Cardiac fibroblast (primary cell): ENCODE data around the gene ACTN3.
"Not testable (repeated sequence)": the region's sequence is repeated elsewhere in the genome, so short reads cannot be mapped to it uniquely, and the experiment has no call there.

Source experiments
- DNase-seq, 2 donors: peaks; one replicate each; pipeline versions ENCODE4 v3.0.0 to v3.0.0-alpha.2; 2010; ENCODE audit warnings: low read depth in 2 of 2
- H3K4me3 ChIP-seq, 2 donors: replicated peaks in 1 of 2; 1 replicate in 1 of 2; 2 replicates in 1 of 2; pipeline ENCODE4 v1.5.1; 2011; ENCODE audit warnings: low read depth in 2 of 2, low read length in 2 of 2, mild to moderate bottlenecking in 2 of 2, moderate library complexity in 1 of 2
- TF ChIP-seq, protein P1 (sequence below): IDR thresholded peaks from one replicate; pipeline ENCODE4 v1.5.1; 2011; ENCODE audit warnings: low read depth, mild to moderate bottlenecking, low read length, inconsistent platforms

The ACTN3 gene

DNA sequence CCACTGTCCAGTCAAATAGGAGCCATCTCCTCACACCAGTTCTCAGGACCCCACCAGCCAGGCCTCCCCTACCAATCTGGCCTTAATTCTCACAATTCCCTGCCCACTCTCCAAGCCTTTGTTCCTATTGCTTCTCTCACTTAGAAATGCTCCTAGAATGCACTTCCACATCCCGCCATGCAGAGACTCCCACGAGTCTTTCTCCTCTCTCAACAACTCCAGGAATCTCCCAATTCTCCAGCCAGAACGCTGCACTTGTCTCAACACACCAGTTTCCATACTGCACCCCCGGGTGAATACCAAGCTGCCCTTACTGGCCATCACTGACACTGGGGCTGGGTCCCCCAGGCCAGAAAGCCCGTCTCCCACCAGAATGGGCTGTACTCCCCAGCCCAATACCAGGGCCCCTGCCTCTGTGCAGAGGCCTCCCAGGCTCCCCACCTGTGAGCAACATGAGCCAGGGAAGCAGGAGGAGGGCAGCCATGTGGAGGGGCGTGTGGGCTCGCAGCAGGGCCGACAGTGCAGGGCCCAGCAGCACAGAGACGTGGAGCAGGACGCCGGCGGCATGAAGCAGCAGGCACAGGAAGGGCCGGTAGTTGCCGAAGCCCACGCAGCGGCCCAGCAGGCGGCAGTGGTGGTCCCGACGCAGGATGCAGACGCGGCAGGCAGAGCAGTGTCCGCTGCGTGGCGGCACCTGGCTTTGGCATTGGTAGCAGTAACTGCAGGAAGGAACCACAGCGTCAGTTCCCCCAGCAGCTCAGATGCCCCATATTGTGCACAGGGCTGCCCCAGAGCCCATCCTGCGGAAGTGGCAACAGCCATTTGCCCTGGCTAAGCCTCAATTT is 3.2 kb upstream of the ACTN3 start:
- TF ChIP-seq, protein P1, sequence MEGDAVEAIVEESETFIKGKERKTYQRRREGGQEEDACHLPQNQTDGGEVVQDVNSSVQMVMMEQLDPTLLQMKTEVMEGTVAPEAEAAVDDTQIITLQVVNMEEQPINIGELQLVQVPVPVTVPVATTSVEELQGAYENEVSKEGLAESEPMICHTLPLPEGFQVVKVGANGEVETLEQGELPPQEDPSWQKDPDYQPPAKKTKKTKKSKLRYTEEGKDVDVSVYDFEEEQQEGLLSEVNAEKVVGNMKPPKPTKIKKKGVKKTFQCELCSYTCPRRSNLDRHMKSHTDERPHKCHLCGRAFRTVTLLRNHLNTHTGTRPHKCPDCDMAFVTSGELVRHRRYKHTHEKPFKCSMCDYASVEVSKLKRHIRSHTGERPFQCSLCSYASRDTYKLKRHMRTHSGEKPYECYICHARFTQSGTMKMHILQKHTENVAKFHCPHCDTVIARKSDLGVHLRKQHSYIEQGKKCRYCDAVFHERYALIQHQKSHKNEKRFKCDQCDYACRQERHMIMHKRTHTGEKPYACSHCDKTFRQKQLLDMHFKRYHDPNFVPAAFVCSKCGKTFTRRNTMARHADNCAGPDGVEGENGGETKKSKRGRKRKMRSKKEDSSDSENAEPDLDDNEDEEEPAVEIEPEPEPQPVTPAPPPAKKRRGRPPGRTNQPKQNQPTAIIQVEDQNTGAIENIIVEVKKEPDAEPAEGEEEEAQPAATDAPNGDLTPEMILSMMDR, result peak; percentile 54
- peak; percentile 43 to 65 for DNase-seq
- H3K4me3 ChIP-seq, result no peak overlapping the region

- DNase-seq, result not testable (repeated sequence)
These were observed 1.8 kb upstream of the ACTN3 start for GRCh38 chr11:66544952-66545351.

DNA sequence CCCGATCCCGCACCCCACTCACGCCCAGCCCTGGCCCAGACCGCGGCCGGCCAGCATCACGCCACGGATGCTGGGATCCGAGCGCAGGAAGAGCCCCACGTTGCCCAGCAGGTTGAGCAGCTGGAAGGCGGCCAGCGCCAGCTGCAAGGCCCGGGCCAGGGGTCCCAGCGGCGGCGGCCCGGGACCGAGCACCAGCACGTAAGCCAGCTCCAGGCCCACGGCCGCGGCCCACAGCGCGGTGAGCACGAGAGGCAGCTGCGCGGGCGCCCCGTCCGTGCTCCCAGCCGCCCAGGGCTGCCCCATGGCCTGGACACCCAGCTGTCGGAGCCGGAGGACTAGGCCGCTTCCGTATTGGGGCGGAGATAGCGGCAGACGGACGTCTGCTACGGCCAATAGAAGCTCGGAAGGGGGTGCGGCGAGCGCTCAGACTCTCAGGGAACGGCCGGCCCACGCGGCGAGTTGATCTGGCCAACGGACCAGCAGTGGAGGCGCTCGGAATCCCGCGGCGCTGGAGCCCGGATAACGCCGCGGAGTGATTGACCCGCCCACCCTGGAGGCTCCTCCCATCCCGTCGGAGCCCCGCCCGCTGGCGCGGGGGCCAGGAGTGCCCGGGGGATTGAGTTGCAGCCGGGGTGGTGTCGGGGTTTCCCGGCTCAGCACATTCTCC is 869 bp upstream of the ACTN3 start, which contains the start of gene ZDHHC24:
ZDHHC24 (minus strand) TSS at position 348 of the 667 bp plus-strand sequence; CDS start at position 303, 45 bp downstream.
- TF ChIP-seq, protein P1, result no peak
- peak; percentile 98 to 99 for DNase-seq
- peak within 1 kb of the TSS; percentile 65 to 76 for H3K4me3 ChIP-seq

More at GRCh38 chr11:66544952-66545351, 1.8 kb upstream of the ACTN3 start:
- H3K4me3 ChIP-seq, result peak overlapping the region; percentile 65 to 76

DNA sequence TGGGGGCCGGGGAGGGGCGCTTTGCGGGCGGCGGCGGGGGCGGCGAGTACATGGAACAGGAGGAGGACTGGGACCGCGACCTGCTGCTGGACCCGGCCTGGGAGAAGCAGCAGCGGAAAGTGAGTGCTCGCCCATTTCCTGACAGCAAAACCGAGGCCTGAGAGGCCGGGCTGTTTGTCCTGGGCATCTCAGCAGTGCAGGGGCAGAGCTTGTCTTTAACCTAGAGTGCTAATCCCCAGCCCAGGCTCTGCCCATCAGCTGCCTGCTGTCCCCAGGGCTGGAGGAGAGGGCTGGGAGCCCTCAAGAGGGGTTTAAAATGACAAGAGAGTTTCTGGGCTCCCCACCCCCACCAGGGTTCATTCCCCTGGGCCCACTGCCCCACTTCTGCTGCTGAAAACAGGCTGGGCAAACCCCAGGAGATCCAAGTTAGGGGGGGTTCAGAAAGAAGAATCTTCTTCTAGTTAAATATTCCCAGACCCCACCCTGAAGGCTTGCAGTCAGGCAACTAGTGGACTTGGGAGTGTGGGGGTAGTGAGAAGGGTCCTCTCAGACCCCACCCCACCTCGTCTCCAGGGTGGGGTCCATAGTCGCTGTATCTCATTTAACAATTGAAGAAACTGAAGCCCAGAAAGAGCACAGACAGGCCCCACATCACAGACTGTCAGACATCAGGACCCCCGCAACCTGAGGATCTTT is 411 bp downstream of the ACTN3 start:
- DNase-seq, result no peak
- TF ChIP-seq, protein P1, result no peak
- H3K4me3 ChIP-seq, result no peak overlapping the region

DNA sequence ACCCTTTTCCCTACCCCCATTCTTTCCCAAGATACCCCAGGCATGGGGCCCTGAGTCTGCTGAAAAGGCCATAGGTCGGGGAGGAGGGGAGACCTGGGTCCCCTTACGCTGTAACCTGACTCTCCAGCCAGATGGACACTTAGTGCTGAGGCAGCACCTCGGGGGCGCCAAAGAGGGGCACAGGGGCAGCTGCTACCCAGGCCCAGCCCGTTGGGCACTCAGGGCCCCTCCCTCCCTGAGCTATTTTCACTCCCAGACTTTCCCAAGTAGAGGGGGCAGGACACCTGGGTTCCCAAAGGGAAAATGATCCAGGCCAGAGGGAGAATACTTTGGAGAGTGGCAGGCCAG is 933 bp downstream of the ACTN3 start:
- H3K4me3 ChIP-seq, result no peak overlapping the region
- TF ChIP-seq, protein P1, result no peak
- DNase-seq, result no peak

GRCh38 chr11:66548041-66548440 is 1.3 kb downstream of the ACTN3 start:
- no peak for DNase-seq
- H3K4me3 ChIP-seq, result no peak overlapping the region
- TF ChIP-seq, protein P1, result no peak
